NT2/D1 (cell line): ENCODE measurements around the gene TCERG1L.

ENCODE experiments used
- SUZ12 ChIP-seq: IDR thresholded peaks from 2 replicates; pipeline ENCODE4 v1.6.1; 2011; ENCODE audit not compliant: insufficient read length, insufficient read depth; ENCODE audit errors: extremely low read depth
- YY1 ChIP-seq: IDR thresholded peaks from 2 replicates; pipeline ENCODE4 v1.6.1; 2011; ENCODE audit not compliant: insufficient read length, insufficient read depth

GRCh38 chr10:131210181-131210580, 101.3 kb downstream of the TCERG1L start:
- TF ChIP-seq YY1, result no peak
- no peak for TF ChIP-seq SUZ12
